Neural cell (in vitro differentiated cells): Measurements from ENCODE around the gene ZNF263.

Experiments used
- CTCF ChIP-seq: fragments of 450-650 bp; IDR thresholded peaks from 2 replicates; pipeline ENCODE4 v1.5.1; 2014; ENCODE audit warnings: antibody characterized with exemption, mild to moderate bottlenecking, moderate library complexity; ENCODE audit not compliant: poor library complexity, severe bottlenecking
- EP300 ChIP-seq: fragments of 450-650 bp; conservative IDR thresholded peaks from 2 replicates; pipeline ENCODE4 v1.6.1; 2014; ENCODE audit warnings: antibody characterized with exemption, mild to moderate bottlenecking, moderate library complexity; ENCODE audit not compliant: poor library complexity, severe bottlenecking
- EZH2 ChIP-seq: fragments of 200-600, 300-800 bp; shearing (Covaris generic), sonication (generic); IDR thresholded peaks from 2 replicates; pipeline ENCODE4 v1.6.1; 2014; ENCODE audit warnings: antibody characterized with exemption, low read length, borderline replicate concordance, mild to moderate bottlenecking; ENCODE audit not compliant: insufficient read depth, poor library complexity, severe bottlenecking
- MXI1 ChIP-seq: fragments of 450-650 bp; conservative IDR thresholded peaks from 2 replicates; pipeline ENCODE4 v1.6.1; 2014; ENCODE audit warnings: antibody characterized with exemption, mild to moderate bottlenecking; ENCODE audit not compliant: poor library complexity, severe bottlenecking
- POLR2AphosphoS5 ChIP-seq: IDR thresholded peaks from 2 replicates; pipeline ENCODE4 v1.6.1; 2012
- RAD21 ChIP-seq: fragments of 450-650 bp; conservative IDR thresholded peaks from 2 replicates; pipeline ENCODE4 v1.6.1; 2014; ENCODE audit warnings: antibody characterized with exemption, mild to moderate bottlenecking, moderate library complexity
- REST ChIP-seq: IDR thresholded peaks from 2 replicates; pipeline ENCODE4 v1.6.1; 2012; ENCODE audit warnings: borderline replicate concordance
- SMC3 ChIP-seq: fragments of 450-650 bp; conservative IDR thresholded peaks from 2 replicates; pipeline ENCODE4 v1.6.1; 2014; ENCODE audit warnings: antibody characterized with exemption, mild to moderate bottlenecking, moderate library complexity; ENCODE audit not compliant: poor library complexity
- TAF1 ChIP-seq: IDR thresholded peaks from 2 replicates; pipeline ENCODE4 v1.6.1; 2012; ENCODE audit warnings: low read depth

- TF ChIP-seq POLR2AphosphoS5 = no peak
- TF ChIP-seq CTCF = no peak
- TF ChIP-seq REST = no peak
- TF ChIP-seq SMC3 = no peak
- no peak for TF ChIP-seq EZH2
- TF ChIP-seq EP300 = no peak
- TF ChIP-seq TAF1 = no peak
- no peak for TF ChIP-seq RAD21
- no peak for TF ChIP-seq MXI1
Observed at GRCh38 chr16:3252967-3253366, 30.3 kb upstream of the ZNF263 start.
